ENCODE data around the gene CGB2. TPM values are rescaled to one million over a fixed set of nuclear protein-coding genes. Genes with fewer than 3 reads are reported as not detected.

The CGB2 gene
- total and polyA plus RNA-seq, 2 donors (not counting 1 experiment from before 2014, with no cell fraction given): not detected

DNA sequence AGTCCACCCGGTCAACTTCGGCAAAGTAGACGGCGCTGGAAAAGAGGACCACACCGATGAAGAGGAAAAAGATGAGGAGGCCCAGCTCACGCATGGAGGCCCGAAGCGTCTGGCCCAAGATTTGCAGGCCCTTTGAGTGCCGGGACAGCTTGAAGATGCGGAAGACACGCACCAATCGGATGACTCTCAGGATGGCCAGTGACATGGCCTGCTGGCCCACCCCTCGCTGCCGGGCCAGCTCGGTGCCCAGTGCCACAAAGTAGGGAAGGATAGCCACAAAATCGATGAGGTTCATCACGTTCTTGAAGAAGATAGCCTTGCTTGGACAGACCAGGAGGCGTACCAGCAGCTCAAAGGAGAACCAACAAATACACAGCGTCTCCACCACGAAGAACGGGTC lies 38.7 kb downstream of the CGB2 start:
- H3K27me3 ChIP-seq (replicated peaks in 1 of 4; ENCODE audit: control extremely low read depth in 1 of 4, control insufficient read depth in 3 of 4, insufficient read depth in 4 of 4, low read length in 3 of 4): peaks cover 0 to 72% (median 31%) of the 10 kb centered on the region in 4 experiments
- H3K27ac Mint-ChIP-seq: no peak overlapping the region
- ATAC-seq (ENCODE audit: low read depth) (no peak), DNase-seq (no peak)
- H3K4me2 ChIP-seq (replicated peaks; ENCODE audit: low read depth, low read length, poor library complexity, severe bottlenecking): no peak overlapping the region
- H3K9me3 ChIP-seq (ENCODE audit: control extremely low read depth in 1 of 3, control insufficient read depth in 2 of 3, insufficient read depth in 1 of 3, low read length in 2 of 3): peaks cover 0 to 20% (median 0%) of the 10 kb centered on the region in 3 donors
- TF ChIP-seq, protein P1, sequence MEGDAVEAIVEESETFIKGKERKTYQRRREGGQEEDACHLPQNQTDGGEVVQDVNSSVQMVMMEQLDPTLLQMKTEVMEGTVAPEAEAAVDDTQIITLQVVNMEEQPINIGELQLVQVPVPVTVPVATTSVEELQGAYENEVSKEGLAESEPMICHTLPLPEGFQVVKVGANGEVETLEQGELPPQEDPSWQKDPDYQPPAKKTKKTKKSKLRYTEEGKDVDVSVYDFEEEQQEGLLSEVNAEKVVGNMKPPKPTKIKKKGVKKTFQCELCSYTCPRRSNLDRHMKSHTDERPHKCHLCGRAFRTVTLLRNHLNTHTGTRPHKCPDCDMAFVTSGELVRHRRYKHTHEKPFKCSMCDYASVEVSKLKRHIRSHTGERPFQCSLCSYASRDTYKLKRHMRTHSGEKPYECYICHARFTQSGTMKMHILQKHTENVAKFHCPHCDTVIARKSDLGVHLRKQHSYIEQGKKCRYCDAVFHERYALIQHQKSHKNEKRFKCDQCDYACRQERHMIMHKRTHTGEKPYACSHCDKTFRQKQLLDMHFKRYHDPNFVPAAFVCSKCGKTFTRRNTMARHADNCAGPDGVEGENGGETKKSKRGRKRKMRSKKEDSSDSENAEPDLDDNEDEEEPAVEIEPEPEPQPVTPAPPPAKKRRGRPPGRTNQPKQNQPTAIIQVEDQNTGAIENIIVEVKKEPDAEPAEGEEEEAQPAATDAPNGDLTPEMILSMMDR (IDR thresholded peaks at IDR 0.05): no peak
- TF ChIP-seq EZH2 (IDR thresholded peaks at IDR 0.05; ENCODE audit: borderline replicate concordance, insufficient read depth, low read depth, low read length, poor library complexity, severe bottlenecking): no peak
- H3K9me3 Mint-ChIP-seq (ENCODE audit: insufficient read depth): peaks cover 1% of the 10 kb centered on the region
- peaks cover 7 to 16% of the 10 kb centered on the region in 2 donors for H3K4me1 ChIP-seq (ENCODE audit: control insufficient read depth in 2 of 2, insufficient read depth in 2 of 2, low read length in 2 of 2)
- intact Hi-C loops (cut with micrococcal nuclease): no loop called here
- no peaks in the 10 kb centered on the region for H3K79me2 ChIP-seq (ENCODE audit: control insufficient read depth, insufficient read depth, low read length)
- no peaks in the 10 kb centered on the region for H3K36me3 ChIP-seq (replicated peaks in 1 of 2; ENCODE audit: control extremely low read depth in 1 of 2, control insufficient read depth in 1 of 2, extremely low read depth in 1 of 2, insufficient read depth in 2 of 2, low read length in 1 of 2)
- H3K9ac ChIP-seq (ENCODE audit: low read length): no peak overlapping the region
- H3K27ac ChIP-seq (ENCODE audit: low read length in 2 of 2): no peak overlapping the region
- H3K4me1 Mint-ChIP-seq: peaks cover 14% of the 10 kb centered on the region
- no peak overlapping the region for H3K4me3 ChIP-seq (ENCODE audit: control extremely low read depth in 1 of 5, extremely low read depth in 1 of 5, insufficient read depth in 1 of 5, low read depth in 2 of 5, low read length in 4 of 5)
- peaks cover 77% of the 10 kb centered on the region for H3K27me3 Mint-ChIP-seq
- ChIA-PET POLR2A (interaction anchor here (0.5 kb wide), 1 partner anchor 255 kb away, joined by 3 read pairs; no protein-coding TSS in a partner anchor), CTCF (interaction anchor here (0.8 to 1.5 kb wide), 3 partner anchors 12 to 138 kb away, joined by 3 to 5 read pairs (median 3); no protein-coding TSS in a partner anchor)
- WGBS (ENCODE audit: insufficient coverage): 93% methylated on average over 21 of the region's 21 CpGs
- no peak overlapping the region for H2AFZ ChIP-seq (ENCODE audit: insufficient read depth, low read depth, low read length, poor library complexity, severe bottlenecking)
- peak overlapping the region; percentile 26 for H3K4me3 Mint-ChIP-seq
- H4K20me1 ChIP-seq (ENCODE audit: control insufficient read depth, insufficient read depth, low read length, poor library complexity, severe bottlenecking): no peaks in the 10 kb centered on the region

DNA sequence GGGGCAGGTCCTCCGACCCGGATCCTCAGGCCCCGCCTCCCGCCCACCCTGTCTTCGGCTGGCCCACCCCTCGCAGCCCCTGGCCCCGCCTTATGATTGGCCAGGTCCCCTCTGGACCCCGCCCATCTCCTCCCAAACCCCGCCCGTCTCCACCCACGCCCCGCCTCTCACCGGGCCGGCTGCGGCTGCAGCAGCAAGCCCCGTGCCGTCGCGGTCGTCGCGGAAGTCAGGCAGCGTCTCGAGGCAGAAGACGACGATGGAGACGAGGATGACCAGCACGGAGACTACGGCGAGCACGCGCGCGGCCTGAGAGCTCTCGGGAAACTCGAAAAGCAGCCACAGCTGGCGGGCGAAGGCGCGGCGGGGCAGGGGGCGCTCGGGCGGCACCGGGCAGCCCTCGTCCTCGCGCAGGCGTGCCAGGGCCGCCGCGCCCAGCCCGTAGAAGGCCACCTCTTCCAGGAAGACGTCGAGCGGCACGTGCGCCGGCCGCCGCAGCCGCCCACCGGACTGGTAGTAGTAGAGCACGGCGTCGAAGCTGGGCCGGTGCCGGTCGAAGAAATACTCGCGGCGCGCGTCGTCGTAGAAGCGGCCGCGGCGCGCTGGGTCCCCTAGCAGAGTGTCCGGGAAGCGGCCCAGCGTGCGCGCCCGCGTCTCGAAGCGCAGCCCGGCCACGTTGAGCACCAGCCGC lies 40.3 kb downstream of the CGB2 start:
- no peak for TF ChIP-seq EZH2 (IDR thresholded peaks at IDR 0.05; ENCODE audit: borderline replicate concordance, insufficient read depth, low read depth, low read length, poor library complexity, severe bottlenecking)
- TF ChIP-seq, protein P1 (IDR thresholded peaks at IDR 0.05): no peak
- Histone ChIP-seq H3K36me3 (replicated peaks in 1 of 2; ENCODE audit: control extremely low read depth in 1 of 2, control insufficient read depth in 1 of 2, extremely low read depth in 1 of 2, insufficient read depth in 2 of 2, low read length in 1 of 2) (no peaks in the 10 kb centered on the region), H3K9ac (ENCODE audit: low read length) (no peak overlapping the region), H3K79me2 (ENCODE audit: control insufficient read depth, insufficient read depth, low read length) (no peaks in the 10 kb centered on the region), H3K4me1 (ENCODE audit: control insufficient read depth in 2 of 2, insufficient read depth in 2 of 2, low read length in 2 of 2) (peaks cover 7 to 16% of the 10 kb centered on the region in 2 donors), H2AFZ (ENCODE audit: insufficient read depth, low read depth, low read length, poor library complexity, severe bottlenecking) (peak overlapping the region; percentile 16), H3K4me2 (replicated peaks; ENCODE audit: low read depth, low read length, poor library complexity, severe bottlenecking) (peak overlapping the region; percentile 45), H3K4me3 (ENCODE audit: control extremely low read depth in 1 of 5, extremely low read depth in 1 of 5, insufficient read depth in 1 of 5, low read depth in 2 of 5, low read length in 4 of 5) (no peak overlapping the region), H3K27me3 (replicated peaks in 1 of 4; ENCODE audit: control extremely low read depth in 1 of 4, control insufficient read depth in 3 of 4, insufficient read depth in 4 of 4, low read length in 3 of 4) (peaks cover 0 to 64% (median 23%) of the 10 kb centered on the region in 4 experiments), H4K20me1 (ENCODE audit: control insufficient read depth, insufficient read depth, low read length, poor library complexity, severe bottlenecking) (no peaks in the 10 kb centered on the region), H3K9me3 (ENCODE audit: control extremely low read depth in 1 of 3, control insufficient read depth in 2 of 3, insufficient read depth in 1 of 3, low read length in 2 of 3) (peaks cover 0 to 20% (median 0%) of the 10 kb centered on the region in 3 donors), H3K27ac (ENCODE audit: low read length in 2 of 2) (no peak overlapping the region)
- H3K4me3 Mint-ChIP-seq: peak overlapping the region; percentile 13
- peaks cover 11% of the 10 kb centered on the region for H3K4me1 Mint-ChIP-seq
- intact Hi-C loops (cut with micrococcal nuclease): no loop called here
- WGBS (ENCODE audit: insufficient coverage): 16% methylated on average over 91 of the region's 93 CpGs
- no peak overlapping the region for H3K27ac Mint-ChIP-seq
- ChIA-PET POLR2A (no interaction called here), CTCF (no interaction called here)
- peaks cover 1% of the 10 kb centered on the region for H3K9me3 Mint-ChIP-seq (ENCODE audit: insufficient read depth)
- ATAC-seq (ENCODE audit: low read depth) (peak; percentile 24), DNase-seq (peak; percentile 36)
- H3K27me3 Mint-ChIP-seq: peaks cover 66% of the 10 kb centered on the region

Data from B cell (primary cell).